Endothelial cell of umbilical vein (primary cell): Measurements from ENCODE around the gene MEI4. TPM values are rescaled to one million over a fixed set of nuclear protein-coding genes. Genes with fewer than 3 reads are reported as not detected.

Source experiments
- BruUV-seq: library from RNA; stranded (reverse); fragments of 400-500 nt; replicated peaks from 2 replicates; lab custom pipeline; 2021; lab: Mats Ljungman, UMichigan
- CTCF ChIA-PET: fragments of 300-600, 350-600 bp; sonication (Branson Sonifier 250); formaldehyde crosslinking; loops from one replicate; lab custom pipeline; 2021; ENCODE audit warnings: antibody characterized with exemption, inconsistent platforms; lab: Charles Lee
- POLR2A ChIA-PET: fragments of 300-600, 350-600 bp; sonication (Branson Sonifier 250); formaldehyde crosslinking; loops from one replicate; lab custom pipeline; 2021; ENCODE audit warnings: antibody characterized with exemption, inconsistent platforms; lab: Charles Lee
- DNase-seq: peaks from one replicate; pipeline ENCODE4 v3.0.0-alpha.2; 2011; ENCODE audit warnings: low read depth, low spot score
- FAIRE-seq: peaks from 2 replicates; lab custom pipeline; 2011; peaks lifted over from hg19 to GRCh38; lab: Jason Lieb, UNC
- H2AFZ ChIP-seq: 2 replicates; pipeline ENCODE4 v1.6.0; 2012; ENCODE audit warnings: low read depth, low read length, control low read depth, inconsistent platforms
- H3K27ac ChIP-seq: 2 replicates; pipeline ENCODE4 v1.5.1; 2011; ENCODE audit warnings: low read depth, mild to moderate bottlenecking, control low read depth, low read length, moderate library complexity; ENCODE audit not compliant: insufficient read depth
- H3K27me3 ChIP-seq, 2 experiments: 2 replicates each; pipeline versions ENCODE4 v1.6.0 to v1.6.1; 2011; ENCODE audit warnings: low read length in 2 of 2, mixed read lengths in 1 of 2; ENCODE audit not compliant: control insufficient read depth in 2 of 2, insufficient read depth in 2 of 2
- H3K36me3 ChIP-seq, 2 experiments: 2 replicates in 1 of 2; 3 replicates in 1 of 2; pipeline ENCODE4 v1.5.1; 2011; ENCODE audit warnings: low read length in 2 of 2, mild to moderate bottlenecking in 1 of 2, moderate library complexity in 1 of 2; ENCODE audit not compliant: control insufficient read depth in 2 of 2, insufficient read depth in 2 of 2; ENCODE audit errors: extremely low read depth in 1 of 2
- H3K4me1 ChIP-seq: 3 replicates; pipeline ENCODE4 v1.5.1; 2011; ENCODE audit warnings: mild to moderate bottlenecking, low read length; ENCODE audit not compliant: control insufficient read depth, insufficient read depth; ENCODE audit errors: extremely low read depth
- H3K4me2 ChIP-seq: 2 replicates; pipeline ENCODE4 v1.6.1; 2011; ENCODE audit warnings: low read length, control low read depth, mixed read lengths; ENCODE audit not compliant: insufficient read depth
- H3K4me3 ChIP-seq, 3 experiments: fragments of 200-600 bp in 1 of 3; sonication (generic), shearing (Covaris generic) in 1 of 3; replicated peaks in 1 of 3; 2 replicates each; pipeline ENCODE4 v1.5.1; 2011 to 2016; ENCODE audit warnings: control low read depth in 3 of 3, low read length in 3 of 3, mild to moderate bottlenecking in 2 of 3, inconsistent platforms in 1 of 3, low read depth in 1 of 3, moderate library complexity in 1 of 3; ENCODE audit not compliant: insufficient read depth in 1 of 3
- H3K79me2 ChIP-seq: 2 replicates; pipeline ENCODE4 v1.6.0; 2012; ENCODE audit warnings: low read length, inconsistent platforms; ENCODE audit not compliant: control insufficient read depth, insufficient read depth
- H3K9ac ChIP-seq: replicated peaks from 2 replicates; pipeline ENCODE3; 2011; ENCODE audit warnings: low read length, control low read depth; ENCODE audit not compliant: insufficient read depth; ENCODE audit errors: extremely low read depth
- H3K9me1 ChIP-seq: replicated peaks from 3 replicates; pipeline ENCODE4 v1.6.0; 2011; ENCODE audit warnings: mild to moderate bottlenecking, low read length; ENCODE audit not compliant: control insufficient read depth, insufficient read depth; ENCODE audit errors: extremely low read depth
- H3K9me3 ChIP-seq: replicated peaks from 2 replicates; pipeline ENCODE4 v1.5.1; 2012; ENCODE audit warnings: low read length, inconsistent platforms; ENCODE audit not compliant: control insufficient read depth, insufficient read depth
- H4K20me1 ChIP-seq: replicated peaks from 2 replicates; pipeline ENCODE3; 2011; ENCODE audit warnings: mild to moderate bottlenecking, low read length; ENCODE audit not compliant: control insufficient read depth, insufficient read depth; ENCODE audit errors: extremely low read depth
- EZH2 ChIP-seq: IDR thresholded peaks from 2 replicates; pipeline ENCODE4 v1.6.1; 2012; ENCODE audit warnings: borderline replicate concordance, low read depth, mild to moderate bottlenecking, moderate library complexity, low read length, inconsistent platforms; ENCODE audit not compliant: severe bottlenecking
- FOS ChIP-seq: IDR thresholded peaks from 2 replicates; pipeline ENCODE4 v1.6.1; 2011; ENCODE audit warnings: mild to moderate bottlenecking, low read length, moderate library complexity, borderline replicate concordance; ENCODE audit not compliant: insufficient read depth
- GATA2 ChIP-seq: IDR thresholded peaks from 2 replicates; pipeline ENCODE4 v1.7.0; 2011; ENCODE audit warnings: low read depth, mild to moderate bottlenecking, moderate library complexity, mixed read lengths, low read length; ENCODE audit not compliant: insufficient read length, insufficient read depth
- JUN ChIP-seq: IDR thresholded peaks from 2 replicates; pipeline ENCODE4 v1.6.1; 2011; ENCODE audit warnings: borderline replicate concordance, low read depth; ENCODE audit not compliant: insufficient read length, insufficient read depth
- MYC ChIP-seq: IDR thresholded peaks from one replicate; pipeline ENCODE4 v1.6.1; 2011; ENCODE audit warnings: mild to moderate bottlenecking, low read depth, low read length
- POLR2A ChIP-seq: IDR thresholded peaks from 2 replicates; pipeline ENCODE4 v1.6.1; 2012; ENCODE audit warnings: low read depth, mild to moderate bottlenecking, control low read depth, low read length
- POLR2AphosphoS5 ChIP-seq: IDR thresholded peaks from 2 replicates; pipeline ENCODE4 v1.6.1; 2012; ENCODE audit warnings: low read depth, mild to moderate bottlenecking, control low read depth, low read length, moderate library complexity; ENCODE audit not compliant: insufficient read depth
- dilution Hi-C: fragments of 300-500 bp; cut with MboI; formaldehyde crosslinking; loops from one replicate; pipeline ENCODE4 v1.15.0; 2019; ENCODE audit warnings: low sequenced_read_pairs; ENCODE audit not compliant: extremely low pct_ligation_motif_present
- intact Hi-C: fragments of 100-400 bp; cut with micrococcal nuclease; formaldehyde crosslinking; loops from one replicate; pipeline ENCODE4 v1.10.0; 2022
- polyA plus RNA-seq, 4 experiments: library from polyadenylated mRNA; depleted of rRNA in 3 of 4; stranded (reverse) in 3 of 4; unstranded in 1 of 4; fragments of >200 nt; gene quantifications; 2 replicates each; pipeline versions ENCODE4 v1.2.1 to v1.2.3, GENCODE V29; 2011 to 2012; ENCODE audit warnings: missing spikeins in 1 of 4
- total RNA-seq: library from RNA; stranded (reverse); gene quantifications from 2 replicates; pipeline ENCODE4 v1.2.3, GENCODE V29; 2021
- TF ChIP-seq, protein P1 (sequence below), 2 donors: IDR thresholded peaks; 1 replicate in 1 of 2; 2 replicates in 1 of 2; pipeline ENCODE4 v1.5.1; 2011; ENCODE audit warnings: low read length in 2 of 2, mild to moderate bottlenecking in 2 of 2, moderate library complexity in 2 of 2, control low read depth in 1 of 2, inconsistent platforms in 1 of 2, low read depth in 1 of 2; ENCODE audit not compliant: insufficient read depth in 1 of 2; ENCODE audit errors: extremely low read depth in 1 of 2
- TF ChIP-seq, protein P2 (sequence below): IDR thresholded peaks from 2 replicates; pipeline ENCODE4 v1.6.1; 2011; ENCODE audit not compliant: insufficient read depth, insufficient read length

MEI4 gene
- total and polyA plus RNA-seq, 2 donors (not counting 3 experiments of a cell fraction or from before 2014, with no cell fraction given), result not detected

DNA sequence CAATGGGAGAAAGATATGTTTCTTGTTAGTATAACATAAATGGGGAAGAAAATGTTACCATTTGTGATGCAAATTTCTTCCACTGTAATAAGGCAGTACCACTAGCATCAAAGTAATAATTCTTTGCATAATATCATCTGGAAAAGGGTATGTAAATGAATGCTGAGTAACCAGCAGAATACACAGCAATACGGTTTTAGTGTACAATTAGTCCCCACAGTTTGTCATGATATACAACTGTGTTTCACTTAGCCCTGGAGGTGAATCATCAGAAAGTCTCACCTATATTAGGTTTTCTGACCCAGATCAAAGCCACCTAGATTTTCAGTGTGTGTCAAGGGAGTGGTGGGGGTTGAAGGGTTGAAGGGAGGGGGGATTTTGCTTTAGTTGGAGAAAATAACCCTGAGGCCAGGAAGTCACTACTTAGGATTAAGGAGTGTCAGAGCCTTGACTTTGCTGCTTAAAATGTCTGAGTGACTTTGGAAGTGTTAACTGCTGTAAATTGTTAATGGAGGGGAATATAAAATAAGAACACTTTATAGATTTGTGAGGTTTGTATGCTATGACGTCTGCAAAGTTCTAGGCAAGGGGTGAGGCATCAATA, 8.6 kb upstream of the MEI4 start:
- no TSS peak for BruUV-seq
- dilution Hi-C loops, result no loop called here

More for the DNA sequence above, 8.6 kb upstream of the MEI4 start:
- Histone ChIP-seq H3K4me1 (peaks cover under 1% of the 10 kb centered on the region), H2AFZ (no peak overlapping the region), H3K9ac (no peak overlapping the region), H3K27ac (no peak overlapping the region), H3K36me3 (no peaks in the 10 kb centered on the region), H3K4me3 (no peak overlapping the region), H3K79me2 (no peaks in the 10 kb centered on the region), H3K27me3 (peaks cover 0 to 2% of the 10 kb centered on the region in 2 experiments), H3K9me3 (no peaks in the 10 kb centered on the region), H3K4me2 (no peak overlapping the region), H4K20me1 (no peaks in the 10 kb centered on the region), H3K9me1 (no peaks in the 10 kb centered on the region)
- ChIA-PET CTCF (no interaction called here), POLR2A (no interaction called here)
- intact Hi-C loops, result no loop called here
- no peak for TF ChIP-seq EZH2
- no peak for TF ChIP-seq GATA2
- TF ChIP-seq POLR2AphosphoS5, result no peak
- no peak for TF ChIP-seq MYC
- TF ChIP-seq, protein P1, sequence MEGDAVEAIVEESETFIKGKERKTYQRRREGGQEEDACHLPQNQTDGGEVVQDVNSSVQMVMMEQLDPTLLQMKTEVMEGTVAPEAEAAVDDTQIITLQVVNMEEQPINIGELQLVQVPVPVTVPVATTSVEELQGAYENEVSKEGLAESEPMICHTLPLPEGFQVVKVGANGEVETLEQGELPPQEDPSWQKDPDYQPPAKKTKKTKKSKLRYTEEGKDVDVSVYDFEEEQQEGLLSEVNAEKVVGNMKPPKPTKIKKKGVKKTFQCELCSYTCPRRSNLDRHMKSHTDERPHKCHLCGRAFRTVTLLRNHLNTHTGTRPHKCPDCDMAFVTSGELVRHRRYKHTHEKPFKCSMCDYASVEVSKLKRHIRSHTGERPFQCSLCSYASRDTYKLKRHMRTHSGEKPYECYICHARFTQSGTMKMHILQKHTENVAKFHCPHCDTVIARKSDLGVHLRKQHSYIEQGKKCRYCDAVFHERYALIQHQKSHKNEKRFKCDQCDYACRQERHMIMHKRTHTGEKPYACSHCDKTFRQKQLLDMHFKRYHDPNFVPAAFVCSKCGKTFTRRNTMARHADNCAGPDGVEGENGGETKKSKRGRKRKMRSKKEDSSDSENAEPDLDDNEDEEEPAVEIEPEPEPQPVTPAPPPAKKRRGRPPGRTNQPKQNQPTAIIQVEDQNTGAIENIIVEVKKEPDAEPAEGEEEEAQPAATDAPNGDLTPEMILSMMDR (IDR thresholded peaks at IDR 0.05; ENCODE audit: extremely low read depth in 1 of 2, insufficient read depth in 1 of 2, low read depth in 1 of 2, low read length in 2 of 2), result no peak
- TF ChIP-seq, protein P2, sequence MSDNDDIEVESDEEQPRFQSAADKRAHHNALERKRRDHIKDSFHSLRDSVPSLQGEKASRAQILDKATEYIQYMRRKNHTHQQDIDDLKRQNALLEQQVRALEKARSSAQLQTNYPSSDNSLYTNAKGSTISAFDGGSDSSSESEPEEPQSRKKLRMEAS, result no peak
- no peak for TF ChIP-seq POLR2A
- no peak for TF ChIP-seq JUN
- TF ChIP-seq FOS, result no peak
- FAIRE-seq (no peak), DNase-seq (no peak)
